Retina (tissue), 1 donor: ENCODE data around the gene S100A2.
"Not testable (repeated sequence)": the region's sequence is repeated elsewhere in the genome, so short reads cannot be mapped to it uniquely, and the experiment has no call there.

Experiments used
- DNase-seq: peaks from one replicate; pipeline ENCODE4 v3.0.0-alpha.2; 2016

S100A2 gene

GRCh38 chr1:153526132-153526543 is 39.5 kb downstream of the S100A2 start:
- no peak for DNase-seq

GRCh38 chr1:153525088-153525728 is 40.4 kb downstream of the S100A2 start:
- DNase-seq = no peak

GRCh38 chr1:153522353-153523048 is 43.1 kb downstream of the S100A2 start:
- DNase-seq = not testable (repeated sequence)

GRCh38 chr1:153521808-153522207 is 43.8 kb downstream of the S100A2 start:
- not testable (repeated sequence) for DNase-seq

GRCh38 chr1:153520818-153521476 is 44.7 kb downstream of the S100A2 start:
- no peak for DNase-seq

GRCh38 chr1:153520137-153520691 is 45.4 kb downstream of the S100A2 start:
- not testable (repeated sequence) for DNase-seq

GRCh38 chr1:153519242-153519641 is 46.4 kb downstream of the S100A2 start:
- DNase-seq = no peak

- DNase-seq = no peak
Observed at GRCh38 chr1:153515504-153516394, 49.9 kb downstream of the S100A2 start.

GRCh38 chr1:153513666-153514065 is 52.0 kb downstream of the S100A2 start:
- DNase-seq = no peak

GRCh38 chr1:153513023-153513422 is 52.6 kb downstream of the S100A2 start:
- no peak for DNase-seq
